GM08714 (cell line): ENCODE results near the gene HS2ST1.
"Not testable (repeated sequence)": the region's sequence is repeated elsewhere in the genome, so short reads cannot be mapped to it uniquely, and the experiment has no call there.

Experiments used
- H3K4me3 ChIP-seq: fragments of 200-500 bp; sonication (Bioruptor generic); 2 replicates; pipeline ENCODE4 v1.5.1; 2014; ENCODE audit warnings: mild to moderate bottlenecking, low read length, inconsistent platforms
- ZNF274 ChIP-seq: IDR thresholded peaks from 2 replicates; pipeline ENCODE4 v1.6.1; 2012; ENCODE audit warnings: mild to moderate bottlenecking, low read depth, low read length

Gene HS2ST1

DNA sequence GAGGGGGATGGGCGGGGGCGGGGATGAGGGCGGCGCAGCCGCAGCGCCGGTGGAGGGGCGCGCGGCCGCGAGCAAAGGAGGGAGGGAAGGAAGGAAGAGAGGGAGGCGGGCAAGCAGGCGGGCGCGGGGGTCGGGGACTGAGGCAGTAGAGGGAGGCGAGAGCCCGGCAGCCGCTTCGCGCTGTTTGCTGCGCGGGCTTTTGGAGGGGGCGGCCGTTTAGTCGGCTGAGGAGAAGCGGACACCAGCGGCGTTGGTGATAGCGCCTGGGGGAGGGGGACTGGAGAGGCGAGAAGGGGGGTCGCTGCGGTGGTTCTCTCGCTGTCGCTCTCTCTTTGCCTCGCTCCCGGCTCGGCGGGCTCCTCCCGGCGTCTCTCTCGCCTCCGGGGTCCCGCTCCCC is at the start of gene HS2ST1:
Gene HS2ST1, plus strand, starts transcription at position 35 of the 397 bp plus-strand sequence.
- TF ChIP-seq ZNF274 = no peak
- H3K4me3 ChIP-seq = peak within 1 kb of the TSS; percentile 99

DNA sequence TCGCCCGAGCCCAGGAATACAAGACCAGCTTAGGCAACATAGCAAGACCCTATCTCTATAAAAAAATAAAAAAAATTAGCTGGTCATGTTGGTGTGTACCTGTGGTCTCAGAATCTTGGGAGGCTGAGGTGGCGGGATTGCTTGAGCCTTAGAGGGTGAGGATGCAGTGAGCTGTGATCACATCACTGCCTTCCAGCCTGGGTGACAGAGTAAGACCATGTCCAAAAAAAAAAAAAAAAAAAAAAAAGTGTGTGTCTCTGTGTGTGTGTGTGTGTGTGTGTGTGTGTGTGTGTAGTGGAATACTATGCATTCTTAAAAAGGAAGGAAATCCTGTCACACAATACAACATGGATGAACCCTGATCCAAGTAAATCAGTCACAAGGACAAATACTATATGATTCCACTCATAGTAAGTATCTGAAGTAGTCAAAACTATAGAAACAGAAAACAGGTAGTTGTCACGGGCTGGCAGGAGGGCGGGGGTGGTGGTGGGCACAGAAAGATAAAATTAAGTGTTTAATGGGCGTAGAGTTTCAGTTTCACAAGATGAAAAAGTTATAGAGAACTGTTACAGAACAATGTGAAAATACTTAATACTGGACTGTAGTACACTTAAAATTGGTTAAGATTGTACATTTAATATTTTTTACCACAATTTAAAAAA is 48.3 kb upstream of the HS2ST1 start:
- no peak for TF ChIP-seq ZNF274
- H3K4me3 ChIP-seq = no peak overlapping the region; the same call in 1 of the 2 replicates

DNA sequence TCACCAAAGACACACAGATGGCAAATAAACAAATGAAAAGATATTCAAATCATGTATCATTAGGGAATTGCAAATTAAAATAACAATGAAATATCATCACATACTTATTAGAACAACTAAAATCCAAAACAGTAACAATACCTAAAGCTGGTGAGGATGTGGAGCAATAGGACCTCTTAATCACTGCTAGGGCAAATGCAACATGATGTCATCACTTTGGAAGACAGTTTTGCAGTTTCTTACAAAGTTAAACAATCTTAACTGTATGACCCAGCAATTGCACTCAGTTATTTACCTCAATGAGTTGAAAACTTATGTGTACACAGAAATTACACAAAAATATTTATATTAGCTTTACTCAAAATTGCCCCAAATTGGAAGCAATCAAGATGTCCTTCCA is 47.8 kb upstream of the HS2ST1 start:
- no peak for TF ChIP-seq ZNF274
- no peak overlapping the region for H3K4me3 ChIP-seq

DNA sequence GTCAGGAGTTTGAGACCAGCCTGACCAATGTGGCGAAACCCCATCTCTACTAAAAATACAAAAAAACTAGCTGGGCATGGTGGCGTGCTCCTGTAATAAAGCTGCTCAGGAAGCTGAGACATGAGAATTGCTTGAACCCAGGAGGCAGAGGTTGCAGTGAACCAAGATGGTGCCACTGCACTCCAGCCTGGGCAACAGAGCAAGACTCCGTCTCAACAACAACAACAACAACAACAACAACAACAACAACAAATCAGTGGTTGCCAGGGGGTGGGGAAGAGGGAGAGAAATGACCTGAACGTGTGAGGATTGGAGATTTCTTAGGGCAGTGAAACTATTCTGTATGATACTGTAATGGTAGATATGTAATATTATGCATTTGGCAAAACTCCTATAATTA is 47.2 kb upstream of the HS2ST1 start:
- not testable (repeated sequence) for H3K4me3 ChIP-seq

DNA sequence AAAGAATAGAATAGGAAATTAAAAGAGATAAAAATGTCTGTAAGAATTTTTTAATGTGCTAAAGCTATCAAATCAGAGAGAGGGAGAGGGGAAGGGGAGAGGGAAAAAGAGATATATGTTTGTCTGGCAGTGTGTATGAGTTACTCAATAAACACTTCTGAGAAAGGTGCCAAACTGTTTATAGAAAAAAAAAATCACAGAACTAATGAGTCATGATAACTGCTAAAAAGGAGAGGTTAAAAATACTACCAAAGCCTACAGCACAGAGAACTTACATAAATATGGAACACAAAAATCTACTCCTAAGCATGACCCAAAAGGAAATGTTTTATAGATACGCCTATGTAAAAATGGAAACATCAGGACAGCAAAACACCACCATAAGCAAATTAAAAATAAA is 46.0 kb upstream of the HS2ST1 start:
- no peak for TF ChIP-seq ZNF274
- no peak overlapping the region for H3K4me3 ChIP-seq

DNA sequence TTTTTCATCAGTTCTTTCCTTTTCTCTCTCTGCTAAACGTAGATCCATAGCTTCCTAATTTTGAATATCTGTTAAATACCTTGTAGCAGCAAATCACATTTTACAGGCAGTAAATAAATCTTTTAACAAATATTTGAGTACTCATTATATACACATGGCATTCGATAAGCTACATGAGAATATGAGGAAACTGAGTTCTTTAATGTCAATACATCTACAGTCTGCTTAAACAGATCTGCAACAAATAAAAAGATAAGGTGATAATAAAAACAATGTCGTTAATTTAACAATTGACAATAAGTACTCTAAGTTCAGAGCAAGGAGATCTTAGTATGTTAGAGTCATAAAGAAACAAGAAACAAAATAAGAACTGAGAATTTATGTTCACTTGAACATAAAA is 43.4 kb upstream of the HS2ST1 start:
- H3K4me3 ChIP-seq = no peak overlapping the region
- TF ChIP-seq ZNF274 = no peak

DNA sequence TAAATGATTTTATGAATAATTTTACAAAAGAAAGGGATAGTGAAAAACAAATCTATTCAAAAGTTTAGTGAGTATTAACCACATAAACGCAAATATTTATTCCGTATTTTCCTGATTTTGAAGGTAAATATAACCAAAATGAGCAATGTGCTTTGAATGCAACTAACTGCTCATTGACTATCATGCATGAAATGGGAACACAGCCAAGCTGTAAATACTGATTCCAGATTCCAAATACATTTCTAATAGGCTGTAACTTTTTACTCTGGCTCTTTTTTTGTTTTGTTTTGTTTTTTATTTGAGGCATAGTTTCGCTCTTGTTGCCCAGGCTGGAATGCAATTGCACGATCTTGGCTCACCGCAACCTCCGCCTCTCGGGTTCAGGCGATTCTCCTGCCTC is 42.3 kb upstream of the HS2ST1 start:
- no peak overlapping the region for H3K4me3 ChIP-seq
- no peak for TF ChIP-seq ZNF274

DNA sequence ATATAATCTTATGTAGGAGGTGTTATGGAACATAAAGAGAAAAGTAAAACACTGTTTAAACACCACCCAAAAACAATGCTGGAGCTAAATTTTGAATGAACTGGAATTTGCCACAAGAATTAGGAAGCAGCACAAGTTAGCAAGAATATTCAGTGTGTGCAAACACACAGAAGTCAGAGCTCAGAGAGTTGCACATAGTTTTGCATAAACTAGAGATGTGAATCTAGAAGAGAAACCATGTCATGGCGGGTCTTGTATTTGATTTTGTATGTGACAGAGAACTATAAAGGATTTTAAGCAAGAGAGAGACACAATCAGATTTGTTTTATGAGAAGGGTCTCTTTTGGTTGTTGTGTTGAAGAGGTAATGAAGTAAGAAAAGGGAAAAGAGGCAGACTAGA is 38.7 kb upstream of the HS2ST1 start:
- TF ChIP-seq ZNF274 = no peak
- H3K4me3 ChIP-seq = no peak overlapping the region

DNA sequence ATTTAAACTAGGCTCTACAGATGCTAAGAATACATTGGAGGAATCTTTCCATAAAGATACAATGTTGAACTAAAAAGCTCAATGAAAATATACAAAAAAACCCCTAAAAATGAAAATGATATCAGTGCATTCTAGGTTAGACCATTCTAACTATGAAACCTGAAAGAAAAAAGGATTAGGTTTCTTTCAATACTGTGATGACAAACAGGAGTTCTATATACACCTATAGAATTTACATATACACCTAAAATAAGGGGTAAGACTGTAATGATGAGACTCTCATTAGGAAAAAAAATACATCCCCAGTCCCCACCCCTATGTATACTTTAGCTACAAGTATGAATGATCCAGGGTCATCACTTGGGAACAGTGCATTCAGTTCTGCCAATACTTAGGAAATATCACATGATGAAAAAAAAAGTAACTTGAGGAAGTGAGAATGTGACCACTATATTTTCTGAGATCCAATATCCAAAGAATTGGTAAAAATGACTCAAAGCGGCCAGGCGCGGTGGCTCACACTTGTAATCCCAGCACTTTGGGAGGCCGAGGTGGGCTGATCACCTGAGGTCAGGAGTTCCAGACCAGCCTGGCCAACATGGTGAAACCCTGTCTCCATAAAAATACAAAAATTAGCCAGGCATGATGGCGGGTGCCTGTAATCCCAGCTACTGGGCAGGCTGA is 26.8 kb upstream of the HS2ST1 start:
- H3K4me3 ChIP-seq = no peak overlapping the region
- no peak for TF ChIP-seq ZNF274

DNA sequence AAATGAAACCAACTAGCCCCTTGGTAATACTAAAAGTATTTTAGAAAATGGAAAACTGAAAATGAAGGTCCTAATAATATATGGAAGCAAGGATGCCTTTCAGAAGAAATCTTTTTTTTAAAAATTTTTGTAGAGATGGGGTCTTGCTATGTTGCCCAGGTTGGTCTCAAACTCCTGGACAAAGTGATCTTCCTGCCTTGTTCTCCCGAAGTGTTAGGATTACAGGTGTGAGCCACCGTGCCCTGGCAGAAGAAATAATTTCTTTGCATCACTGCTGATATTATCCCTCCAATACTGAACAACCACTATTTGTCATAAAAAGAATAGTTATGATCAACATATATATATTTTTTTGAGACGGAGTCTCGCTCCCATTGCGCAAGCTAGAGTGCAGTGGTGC is 26.1 kb upstream of the HS2ST1 start:
- H3K4me3 ChIP-seq = no peak overlapping the region
- TF ChIP-seq ZNF274 = no peak

DNA sequence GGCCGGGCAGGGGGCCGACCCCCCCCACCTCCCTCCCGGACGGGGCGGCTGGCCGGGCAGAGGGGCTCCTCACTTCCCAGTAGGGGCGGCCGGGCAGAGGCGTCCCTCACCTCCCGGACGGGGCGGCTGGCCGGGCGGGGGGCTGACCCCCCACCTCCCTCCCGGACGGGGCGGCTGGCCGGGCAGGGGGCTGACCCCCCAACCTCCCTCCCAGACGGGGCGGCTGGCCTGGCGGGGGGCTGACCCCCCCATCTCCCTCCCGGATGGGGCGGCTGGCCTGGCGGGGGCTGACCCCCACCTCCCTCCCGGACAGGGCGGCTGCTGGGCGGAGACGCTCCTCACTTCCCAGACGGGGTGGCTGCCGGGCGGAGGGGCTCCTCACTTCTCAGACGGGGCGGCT is 15.0 kb upstream of the HS2ST1 start:
- H3K4me3 ChIP-seq = not testable (repeated sequence)

DNA sequence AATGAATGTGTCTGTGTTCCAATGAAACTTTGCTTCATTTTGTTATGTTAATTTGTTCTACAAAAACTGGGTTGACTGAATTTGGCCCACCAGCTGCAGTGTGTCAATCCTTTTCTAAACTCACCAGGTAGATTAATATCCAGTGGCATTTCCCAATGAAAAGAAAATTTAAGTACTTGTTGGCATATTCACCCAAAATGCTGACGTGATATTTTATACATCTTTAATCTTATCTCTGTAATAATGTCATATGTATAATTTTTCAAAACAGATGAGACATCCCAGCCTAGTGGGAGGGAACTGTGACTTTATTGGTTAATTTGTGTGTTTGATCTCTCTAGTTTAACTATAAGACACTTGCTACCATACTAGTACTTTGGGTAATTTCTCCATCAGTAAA is 8.6 kb upstream of the HS2ST1 start:
- H3K4me3 ChIP-seq = no peak overlapping the region
- no peak for TF ChIP-seq ZNF274

DNA sequence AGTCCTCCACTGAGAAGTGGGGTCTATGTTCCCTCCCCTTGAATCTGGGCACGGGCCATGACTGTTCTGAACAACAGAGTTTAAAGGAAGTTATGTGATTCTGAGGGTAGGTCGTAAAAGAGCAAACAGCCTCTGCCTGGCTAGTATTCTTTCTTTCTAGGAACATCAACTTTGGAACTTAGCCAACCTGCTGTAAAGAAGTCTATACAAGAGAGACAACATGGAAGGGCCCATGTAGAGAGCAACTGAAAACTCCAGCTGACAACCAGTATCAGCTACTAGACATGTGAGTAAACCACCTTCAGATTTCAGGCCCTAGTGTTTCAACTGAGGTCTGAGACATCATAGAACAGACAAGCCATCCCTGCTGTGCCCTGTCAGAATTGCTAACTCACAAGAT is 8.0 kb upstream of the HS2ST1 start:
- no peak overlapping the region for H3K4me3 ChIP-seq

DNA sequence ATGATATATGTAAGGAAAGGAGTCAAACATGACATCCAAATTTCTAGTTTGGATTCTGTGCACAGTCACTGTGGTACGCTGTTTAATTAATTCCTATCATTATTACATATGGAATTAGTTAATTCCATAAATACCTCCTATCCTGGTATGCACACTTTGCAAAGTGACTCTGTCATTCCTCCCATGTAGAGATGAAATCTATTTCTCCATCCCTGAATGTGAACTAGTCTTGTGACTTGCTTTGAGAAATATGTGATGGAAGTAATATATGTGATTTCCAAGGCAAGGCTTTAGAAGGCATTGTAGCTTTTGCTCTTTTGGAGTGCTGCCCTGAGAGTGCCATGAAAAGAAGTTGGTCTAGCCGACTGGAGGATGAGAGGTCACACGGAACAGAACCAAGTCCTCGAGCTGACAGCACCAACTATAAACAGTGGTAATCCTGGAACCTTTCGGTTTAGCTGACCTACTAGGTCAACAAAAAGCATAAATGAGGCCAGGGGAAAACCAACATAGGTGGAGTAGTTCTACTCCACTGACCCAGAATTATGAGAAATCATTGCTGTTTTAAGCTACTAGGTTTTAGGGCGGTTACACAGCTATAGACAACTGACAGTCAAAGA is 2.0 kb upstream of the HS2ST1 start:
- H3K4me3 ChIP-seq = peak overlapping the region; percentile 99
- TF ChIP-seq ZNF274 = no peak

More for the DNA sequence above, 8.0 kb upstream of the HS2ST1 start:
- TF ChIP-seq ZNF274 = no peak

DNA sequence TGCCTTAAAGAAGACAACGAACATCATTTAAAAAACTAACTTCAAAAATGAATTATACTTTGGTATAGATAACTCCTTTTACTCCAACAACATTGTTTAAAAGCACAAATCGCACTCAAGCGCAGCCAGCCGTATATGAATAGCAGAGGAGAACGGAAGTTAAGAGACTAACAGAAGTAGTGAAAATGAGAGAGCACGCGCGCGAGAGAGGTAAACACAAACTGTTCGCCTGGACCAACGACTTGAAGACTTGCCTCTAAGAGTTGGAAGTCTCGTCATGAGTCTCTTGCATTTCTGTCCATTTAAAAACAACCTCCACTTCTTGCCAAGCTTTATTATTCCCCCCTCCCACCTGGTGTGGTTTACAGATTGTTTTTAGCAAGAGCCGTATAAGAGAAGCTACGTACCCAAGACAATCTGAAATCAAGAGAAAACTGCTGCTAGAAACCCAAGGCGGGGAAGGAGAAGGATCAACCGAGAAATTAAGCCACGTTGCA is 988 bp upstream of the HS2ST1 start:
- peak overlapping the region; percentile 99 for H3K4me3 ChIP-seq
- no peak for TF ChIP-seq ZNF274
